DMS 273 treated with DMSO at 0.1 percent for 48 hours (cell line): ENCODE data around the gene MICAL2.

Experiments
- DNase-seq: peaks from one replicate; lab custom pipeline; 2025; lab: John Stamatoyannopoulos, UW

MICAL2 gene

GRCh38 chr11:12098601-12099000 is 11.8 kb upstream of the MICAL2 start:
- no peak for DNase-seq

GRCh38 chr11:12099132-12099873 is 11.1 kb upstream of the MICAL2 start:
- DNase-seq: no peak

- DNase-seq: no peak
Observed at GRCh38 chr11:12100429-12100828, 10.0 kb upstream of the MICAL2 start.

- no peak for DNase-seq
Observed at GRCh38 chr11:12100841-12101242, 9.5 kb upstream of the MICAL2 start.

- no peak for DNase-seq
Observed at GRCh38 chr11:12101318-12101717, 9.1 kb upstream of the MICAL2 start.

- DNase-seq: no peak
Observed at GRCh38 chr11:12102588-12103410, 7.6 kb upstream of the MICAL2 start.

GRCh38 chr11:12103411-12104225 is 6.8 kb upstream of the MICAL2 start:
- no peak for DNase-seq

- DNase-seq: no peak
Observed at GRCh38 chr11:12105471-12105870, 4.9 kb upstream of the MICAL2 start.

GRCh38 chr11:12106101-12106500 is 4.3 kb upstream of the MICAL2 start:
- DNase-seq: no peak

GRCh38 chr11:12106501-12106900 is 3.9 kb upstream of the MICAL2 start:
- DNase-seq: no peak

GRCh38 chr11:12108875-12109453 is 1.4 kb upstream of the MICAL2 start:
- DNase-seq: no peak

GRCh38 chr11:12109591-12110196 is 696 bp upstream of the MICAL2 start:
- no peak for DNase-seq

GRCh38 chr11:12110714-12111548 is 541 bp downstream of the MICAL2 start:
- DNase-seq: no peak

GRCh38 chr11:12111549-12112520 is 1.4 kb downstream of the MICAL2 start:
- DNase-seq: no peak

- DNase-seq: no peak
Observed at GRCh38 chr11:12112750-12113149, 2.4 kb downstream of the MICAL2 start.

- no peak for DNase-seq
Observed at GRCh38 chr11:12113294-12113693, 2.9 kb downstream of the MICAL2 start.

GRCh38 chr11:12114193-12115033 is 4.0 kb downstream of the MICAL2 start:
- DNase-seq: no peak

GRCh38 chr11:12116425-12117032 is 6.1 kb downstream of the MICAL2 start:
- no peak for DNase-seq
